Mammary epithelial cell (primary cell): Measurements from ENCODE around the gene TERB1.

Source experiments
- CTCF ChIP-seq, 2 donors: IDR thresholded peaks in 1 of 2; conservative IDR thresholded peaks in 1 of 2; 2 replicates each; pipeline ENCODE4 v1.5.1; 2011 to 2012; ENCODE audit warnings: inconsistent platforms in 2 of 2, low read length in 2 of 2, mild to moderate bottlenecking in 2 of 2, control low read depth in 1 of 2, low read depth in 1 of 2; ENCODE audit not compliant: insufficient read depth in 1 of 2; ENCODE audit errors: extremely low read depth in 1 of 2
- EZH2 ChIP-seq: IDR thresholded peaks from 2 replicates; pipeline ENCODE4 v1.6.1; 2012; ENCODE audit warnings: low read length, inconsistent platforms, borderline replicate concordance

GRCh38 chr16:66850115-66850815, 48.9 kb upstream of the TERB1 start:
- TF ChIP-seq CTCF (conservative IDR thresholded peaks at IDR 0.05 in 1 of 2, IDR thresholded peaks at IDR 0.05 in 1 of 2; ENCODE audit: extremely low read depth in 1 of 2, insufficient read depth in 1 of 2, low read depth in 1 of 2, low read length in 2 of 2) (no peak), EZH2 (no peak)
